ENCODE data around the gene ZNF416. TPM values are rescaled to one million over a fixed set of nuclear protein-coding genes. Genes with fewer than 3 reads are reported as not detected.

ZNF416 gene
- polyA plus RNA-seq, 1 experiment: 2.9 TPM

GRCh38 chr19:57587529-57587928 is 8.8 kb upstream of the ZNF416 start:
- no peaks in the 10 kb centered on the region for H3K27me3 ChIP-seq (ENCODE audit: control insufficient read depth, insufficient read depth, low read length)
- no peak overlapping the region for H3K4me3 ChIP-seq (ENCODE audit: low read depth, low read length)
- peak; percentile 25 for DNase-seq (ENCODE audit: low read depth)
- TF ChIP-seq, protein P1, sequence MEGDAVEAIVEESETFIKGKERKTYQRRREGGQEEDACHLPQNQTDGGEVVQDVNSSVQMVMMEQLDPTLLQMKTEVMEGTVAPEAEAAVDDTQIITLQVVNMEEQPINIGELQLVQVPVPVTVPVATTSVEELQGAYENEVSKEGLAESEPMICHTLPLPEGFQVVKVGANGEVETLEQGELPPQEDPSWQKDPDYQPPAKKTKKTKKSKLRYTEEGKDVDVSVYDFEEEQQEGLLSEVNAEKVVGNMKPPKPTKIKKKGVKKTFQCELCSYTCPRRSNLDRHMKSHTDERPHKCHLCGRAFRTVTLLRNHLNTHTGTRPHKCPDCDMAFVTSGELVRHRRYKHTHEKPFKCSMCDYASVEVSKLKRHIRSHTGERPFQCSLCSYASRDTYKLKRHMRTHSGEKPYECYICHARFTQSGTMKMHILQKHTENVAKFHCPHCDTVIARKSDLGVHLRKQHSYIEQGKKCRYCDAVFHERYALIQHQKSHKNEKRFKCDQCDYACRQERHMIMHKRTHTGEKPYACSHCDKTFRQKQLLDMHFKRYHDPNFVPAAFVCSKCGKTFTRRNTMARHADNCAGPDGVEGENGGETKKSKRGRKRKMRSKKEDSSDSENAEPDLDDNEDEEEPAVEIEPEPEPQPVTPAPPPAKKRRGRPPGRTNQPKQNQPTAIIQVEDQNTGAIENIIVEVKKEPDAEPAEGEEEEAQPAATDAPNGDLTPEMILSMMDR (IDR thresholded peaks at IDR 0.05; ENCODE audit: insufficient read depth, low read depth, low read length): no peak
- POLR2A ChIA-PET: no interaction called here
- peaks cover 16% of the 10 kb centered on the region for H3K36me3 ChIP-seq (ENCODE audit: control insufficient read depth, insufficient read depth, low read length)
- CTCF ChIA-PET: no interaction called here

DNA sequence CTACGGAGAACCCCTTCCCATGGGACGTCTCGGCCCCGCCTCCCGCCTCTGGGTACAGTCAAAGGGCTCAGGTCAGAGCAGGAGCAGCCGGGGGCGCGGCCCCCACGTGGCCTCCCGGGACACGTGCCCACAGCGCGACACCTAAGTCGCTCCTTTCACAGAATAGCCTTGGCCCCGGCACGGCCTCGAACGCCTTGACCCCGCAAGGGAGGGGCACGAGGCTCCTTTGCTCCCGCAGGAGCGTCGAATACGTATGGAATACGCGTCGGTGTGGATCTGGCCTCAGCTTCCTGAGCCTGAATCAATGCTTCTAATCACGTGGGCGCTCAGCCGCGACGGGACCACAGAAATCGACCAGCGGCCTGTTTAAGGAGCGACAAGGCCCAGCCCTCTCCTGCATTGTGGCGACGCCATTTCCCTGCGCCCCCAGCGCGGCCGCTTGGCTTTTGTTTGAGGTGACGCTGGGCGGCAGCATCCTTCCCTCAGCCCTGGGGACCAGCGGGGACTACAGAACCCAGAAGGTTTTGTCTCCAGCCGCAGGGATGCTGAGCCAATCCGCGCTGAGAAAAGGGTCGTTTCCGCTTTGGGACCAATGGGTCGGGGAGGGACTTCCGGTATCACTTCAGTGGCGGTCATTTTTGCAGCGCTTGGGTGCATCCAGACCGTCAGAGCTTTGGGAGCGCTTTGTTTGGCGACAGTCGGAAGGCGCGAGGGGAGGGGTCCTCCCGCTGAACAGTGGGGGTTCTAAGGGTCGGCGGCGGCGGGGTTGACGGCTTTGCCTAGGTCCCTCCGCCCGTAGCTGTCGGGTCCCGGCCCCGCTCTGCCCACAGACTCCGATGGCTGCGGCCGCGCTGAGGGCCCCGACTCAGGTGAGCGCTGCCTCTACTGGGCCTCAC is 5.1 kb upstream of the ZNF416 start, which contains the start of gene ZIK1:
ZIK1 (plus strand) TSS at position 625 of the 896 bp plus-strand sequence; CDS start at position 837, 212 bp downstream.
- 0 out of 2 replicates have a peak, but pooled peaks cover 2% of the 10 kb centered on the region for H3K36me3 ChIP-seq (ENCODE audit: control insufficient read depth, insufficient read depth, low read length)
- TF ChIP-seq, protein P1 (IDR thresholded peaks at IDR 0.05; ENCODE audit: insufficient read depth, low read depth, low read length): 0 out of 2 replicates have a peak, but pooled peaks have one; percentile 17
- no peaks in the 10 kb centered on the region for H3K27me3 ChIP-seq (ENCODE audit: control insufficient read depth, insufficient read depth, low read length)
- CTCF ChIA-PET: no interaction called here
- POLR2A ChIA-PET: no interaction called here
- peak within 1 kb of the TSS; percentile 63 for H3K4me3 ChIP-seq (ENCODE audit: low read depth, low read length)
- DNase-seq (ENCODE audit: low read depth): peak; percentile 68

DNA sequence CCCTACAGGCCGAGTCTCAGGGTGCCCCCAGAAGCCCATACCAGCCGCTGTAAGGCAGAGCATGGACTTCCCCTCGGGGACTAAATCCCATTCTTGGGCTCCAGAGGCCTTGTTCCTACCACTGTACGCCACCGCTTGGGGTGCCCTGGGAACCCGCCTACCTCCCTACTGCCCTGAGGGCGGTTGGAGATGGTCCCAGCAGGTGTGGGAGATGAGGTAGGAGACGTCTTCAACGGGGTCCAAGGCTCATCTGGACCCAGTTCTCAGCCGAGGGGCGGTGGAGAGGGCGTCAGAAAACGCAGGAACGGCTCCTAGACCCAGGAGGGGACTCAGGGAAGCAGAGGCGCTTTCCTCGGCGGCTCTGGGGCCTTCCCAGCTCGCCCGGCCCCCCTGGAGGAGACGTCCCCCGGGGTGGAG is 4.4 kb upstream of the ZNF416 start:
- CTCF ChIA-PET: no interaction called here
- H3K36me3 ChIP-seq (ENCODE audit: control insufficient read depth, insufficient read depth, low read length): no peaks in the 10 kb centered on the region
- no peaks in the 10 kb centered on the region for H3K27me3 ChIP-seq (ENCODE audit: control insufficient read depth, insufficient read depth, low read length)
- POLR2A ChIA-PET: no interaction called here
- TF ChIP-seq, protein P1 (IDR thresholded peaks at IDR 0.05; ENCODE audit: insufficient read depth, low read depth, low read length): no peak
- H3K4me3 ChIP-seq (ENCODE audit: low read depth, low read length): no peak overlapping the region; the same call in 1 of the 2 replicates
- no peak for DNase-seq (ENCODE audit: low read depth)

- CTCF ChIA-PET: no interaction called here
- Histone ChIP-seq H3K27me3 (ENCODE audit: control insufficient read depth, insufficient read depth, low read length) (no peaks in the 10 kb centered on the region), H3K4me3 (ENCODE audit: low read depth, low read length) (no peak overlapping the region), H3K36me3 (ENCODE audit: control insufficient read depth, insufficient read depth, low read length) (peaks cover 31% of the 10 kb centered on the region)
- TF ChIP-seq, protein P1 (IDR thresholded peaks at IDR 0.05; ENCODE audit: insufficient read depth, low read depth, low read length): no peak
- POLR2A ChIA-PET: no interaction called here
- no peak for DNase-seq (ENCODE audit: low read depth)
Observed at GRCh38 chr19:57576661-57577060, 2.0 kb downstream of the ZNF416 start.

DNA sequence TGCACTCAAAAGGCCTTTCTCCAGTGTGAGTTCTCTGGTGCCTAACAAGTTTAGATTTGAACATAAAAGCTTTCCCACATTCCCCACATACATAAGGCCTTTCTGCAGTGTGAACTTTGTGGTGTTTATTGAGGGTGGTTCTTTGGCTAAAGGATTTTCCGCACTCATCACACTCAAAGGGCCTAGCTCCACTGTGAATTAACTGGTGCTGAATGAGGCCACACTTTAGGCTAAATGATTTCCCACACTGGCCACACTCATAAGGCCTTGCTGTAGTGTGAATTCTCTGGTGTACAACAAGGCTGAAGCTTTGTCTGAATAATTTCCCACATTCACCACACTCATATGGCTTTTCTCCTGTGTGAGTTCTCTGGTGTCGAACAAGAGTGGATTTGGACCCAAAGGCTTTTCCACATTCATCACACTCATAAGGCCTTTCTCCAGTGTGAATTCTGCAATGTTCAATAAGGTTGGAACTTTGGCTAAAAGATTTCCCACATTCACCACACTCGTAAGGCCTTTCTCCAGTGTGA is 6.2 kb downstream of the ZNF416 start:
- POLR2A ChIA-PET: no interaction called here
- H3K27me3 ChIP-seq (ENCODE audit: control insufficient read depth, insufficient read depth, low read length): no peaks in the 10 kb centered on the region
- TF ChIP-seq, protein P1 (IDR thresholded peaks at IDR 0.05; ENCODE audit: insufficient read depth, low read depth, low read length): no peak
- peaks cover 33% of the 10 kb centered on the region for H3K36me3 ChIP-seq (ENCODE audit: control insufficient read depth, insufficient read depth, low read length)
- no peak overlapping the region for H3K4me3 ChIP-seq (ENCODE audit: low read depth, low read length)
- no peak for DNase-seq (ENCODE audit: low read depth)
- CTCF ChIA-PET: interaction anchor here (1.1 kb wide), 1 partner anchor 13 kb away, joined by 3 read pairs; no protein-coding TSS in a partner anchor
